Stimulated activated naive CD8-positive, alpha-beta T cell treated with anti-CD3 and anti-CD28 coated beads, Interleukin-15, Interleukin-2, amounts not matched to agents 100 ng/mL and 50 ng/mL, for 24 hours (primary cell): Measurements from ENCODE around the gene CLASRP.

ENCODE experiments used
- H3K27ac Mint-ChIP-seq: one replicate; pipeline ENCODE4 v1.8.0; 2021; ENCODE audit warnings: mild to moderate bottlenecking, mixed read lengths
- H3K27me3 Mint-ChIP-seq: one replicate; pipeline ENCODE4 v1.8.0; 2021; ENCODE audit warnings: mixed read lengths
- H3K36me3 Mint-ChIP-seq: one replicate; pipeline ENCODE4 v1.8.0; 2021; ENCODE audit warnings: low read depth, mixed read lengths
- H3K4me1 Mint-ChIP-seq: one replicate; pipeline ENCODE4 v1.8.0; 2021; ENCODE audit warnings: low read depth, mixed read lengths
- H3K4me3 Mint-ChIP-seq: one replicate; pipeline ENCODE4 v1.8.0; 2021; ENCODE audit warnings: mild to moderate bottlenecking, mixed read lengths
- H3K9me3 Mint-ChIP-seq: one replicate; pipeline ENCODE4 v1.8.0; 2021; ENCODE audit warnings: mixed read lengths

The CLASRP gene

DNA sequence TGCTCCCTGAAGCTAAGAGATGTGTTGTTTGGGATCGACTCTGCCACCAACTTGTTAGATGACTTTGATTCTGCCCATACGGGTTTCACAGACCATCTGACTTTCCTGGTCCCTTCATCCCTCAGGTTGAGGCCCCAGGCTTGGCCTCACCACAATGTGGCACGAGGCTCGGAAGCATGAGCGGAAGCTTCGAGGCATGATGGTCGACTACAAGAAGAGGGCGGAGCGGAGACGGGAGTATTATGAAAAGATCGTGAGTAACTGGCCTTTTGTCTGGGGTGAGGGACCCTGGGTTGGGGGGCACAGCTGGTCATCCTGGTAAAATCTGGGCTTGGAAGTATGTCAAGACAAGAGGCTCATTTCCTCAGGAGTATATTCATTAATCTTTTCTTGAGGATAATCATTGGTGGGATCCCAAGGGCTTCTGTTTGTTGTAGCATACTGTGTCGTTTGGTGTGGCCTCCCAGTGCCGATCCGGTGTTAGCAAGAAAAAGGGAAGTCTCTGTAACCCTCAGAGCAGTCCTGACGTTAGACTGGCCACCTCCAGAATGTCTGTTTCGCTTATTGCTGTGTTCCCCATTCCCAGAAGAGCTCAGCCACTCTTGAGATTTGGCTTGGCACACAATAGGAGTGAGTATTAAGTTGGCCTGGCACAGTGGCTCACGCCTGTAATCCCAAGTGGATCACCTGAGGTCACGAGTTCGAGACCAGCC is 1.4 kb downstream of the CLASRP start:
- H3K27me3 Mint-ChIP-seq = no peaks in the 10 kb centered on the region
- peak overlapping the region; percentile 92 for H3K4me3 Mint-ChIP-seq
- H3K36me3 Mint-ChIP-seq = peaks cover 47% of the 10 kb centered on the region
- peaks cover 36% of the 10 kb centered on the region for H3K4me1 Mint-ChIP-seq
- H3K9me3 Mint-ChIP-seq = no peaks in the 10 kb centered on the region
- peak overlapping the region; percentile 91 for H3K27ac Mint-ChIP-seq

DNA sequence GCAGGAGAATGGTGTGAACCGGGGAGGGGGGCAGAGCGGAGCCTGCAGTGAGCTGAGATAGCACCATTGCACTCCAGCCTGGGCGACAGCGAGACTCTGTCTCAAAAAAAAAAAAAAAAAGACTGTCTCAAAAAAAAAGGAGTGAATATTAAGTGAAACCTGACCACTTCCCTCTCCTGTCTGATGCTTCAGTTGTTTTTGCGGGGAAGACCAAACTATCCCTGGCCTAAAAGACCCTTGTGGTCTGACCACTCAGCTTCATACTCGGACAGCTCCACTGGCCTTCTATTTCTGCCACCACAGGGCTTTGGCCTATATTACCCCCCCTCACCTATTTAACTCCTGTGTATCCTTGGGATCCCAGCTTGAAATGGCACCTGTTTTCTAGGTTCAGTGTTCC is 2.3 kb downstream of the CLASRP start:
- Mint-ChIP-seq H3K4me1 (peaks cover 45% of the 10 kb centered on the region), H3K9me3 (no peaks in the 10 kb centered on the region), H3K36me3 (peaks cover 47% of the 10 kb centered on the region), H3K4me3 (peak overlapping the region; percentile 39), H3K27ac (no peak overlapping the region), H3K27me3 (no peaks in the 10 kb centered on the region)

DNA sequence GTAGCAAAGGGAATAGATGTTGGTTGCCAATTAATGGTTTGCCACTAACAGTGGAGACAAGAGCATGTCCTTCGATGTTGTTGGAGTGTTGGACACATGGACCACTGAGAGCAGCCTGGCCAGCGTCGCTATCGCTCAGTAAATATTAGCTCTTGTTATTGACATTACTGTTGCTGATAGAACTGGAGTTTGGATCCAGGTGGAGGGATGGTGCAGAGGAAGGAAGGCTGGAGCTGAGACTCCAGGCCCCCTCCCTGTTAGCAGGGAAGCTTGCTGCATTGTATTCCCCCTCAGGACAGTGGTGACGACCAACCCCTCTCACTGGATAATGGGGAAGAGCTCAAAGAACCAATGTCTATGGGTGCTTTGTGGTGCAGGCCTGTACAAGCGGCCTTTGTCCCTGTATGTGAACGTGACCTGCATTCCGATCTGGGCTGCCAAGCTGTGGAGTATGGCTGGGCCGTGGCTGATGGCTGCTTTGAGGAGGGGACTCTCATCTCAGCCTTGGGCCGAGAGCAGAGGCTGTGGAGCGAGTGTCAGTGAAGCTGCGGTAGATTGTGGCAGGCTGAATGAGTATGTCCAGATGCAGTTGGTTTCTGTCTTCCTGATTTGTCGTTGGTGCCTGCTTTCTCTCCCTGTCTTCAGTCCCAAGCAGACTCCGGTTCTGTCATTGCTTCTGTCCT is 7.0 kb downstream of the CLASRP start:
- no peaks in the 10 kb centered on the region for H3K9me3 Mint-ChIP-seq
- H3K27ac Mint-ChIP-seq = no peak overlapping the region
- H3K36me3 Mint-ChIP-seq = peaks cover 41% of the 10 kb centered on the region
- H3K4me3 Mint-ChIP-seq = no peak overlapping the region
- H3K4me1 Mint-ChIP-seq = peaks cover 52% of the 10 kb centered on the region
- H3K27me3 Mint-ChIP-seq = no peaks in the 10 kb centered on the region

- no peak overlapping the region for H3K4me3 Mint-ChIP-seq
- H3K9me3 Mint-ChIP-seq = no peaks in the 10 kb centered on the region
- H3K36me3 Mint-ChIP-seq = peaks cover 37% of the 10 kb centered on the region
- peaks cover 52% of the 10 kb centered on the region for H3K4me1 Mint-ChIP-seq
- H3K27ac Mint-ChIP-seq = no peak overlapping the region
- no peaks in the 10 kb centered on the region for H3K27me3 Mint-ChIP-seq
These were observed 7.5 kb downstream of the CLASRP start for GRCh38 chr19:45046355-45046754.

- H3K36me3 Mint-ChIP-seq = peaks cover 32% of the 10 kb centered on the region
- H3K27me3 Mint-ChIP-seq = no peaks in the 10 kb centered on the region
- H3K27ac Mint-ChIP-seq = peak overlapping the region; percentile 83
- peaks cover 51% of the 10 kb centered on the region for H3K4me1 Mint-ChIP-seq
- H3K4me3 Mint-ChIP-seq = peak overlapping the region; percentile 20
- no peaks in the 10 kb centered on the region for H3K9me3 Mint-ChIP-seq
These were observed 8.4 kb downstream of the CLASRP start for GRCh38 chr19:45047188-45047797.

DNA sequence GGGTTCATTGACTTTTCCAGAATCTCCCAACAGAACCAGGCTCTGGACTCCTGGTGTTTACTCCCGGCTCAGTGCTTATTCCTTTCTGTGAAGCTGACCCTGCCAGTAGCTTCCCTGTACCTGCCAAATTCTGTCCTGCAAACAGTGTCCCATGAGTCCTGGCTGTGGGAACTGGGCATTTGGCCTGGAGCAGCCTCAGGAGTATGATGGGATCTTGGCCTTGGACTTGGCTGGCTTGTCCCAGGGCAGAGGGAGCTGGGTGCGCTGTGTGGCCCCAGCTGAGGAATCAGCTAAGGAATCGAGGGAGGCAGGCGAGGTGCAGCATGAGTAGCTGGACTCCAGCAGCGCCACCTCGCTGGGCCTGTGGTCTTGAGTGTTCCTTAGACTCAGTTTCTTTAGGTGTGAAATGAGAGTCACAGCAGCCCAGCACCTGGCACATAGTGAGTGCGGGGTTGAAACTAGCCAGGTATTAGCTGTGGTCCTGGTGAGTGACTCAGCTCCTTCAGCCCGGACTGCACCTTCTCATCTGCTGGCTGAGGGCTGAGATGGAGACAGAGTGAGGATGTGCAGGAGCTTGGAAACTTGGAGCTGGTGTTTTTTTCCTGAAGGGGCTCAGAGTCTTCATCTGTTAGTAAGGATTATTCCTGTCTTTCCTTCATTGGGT is 10.4 kb downstream of the CLASRP start:
- no peak overlapping the region for H3K4me3 Mint-ChIP-seq

DNA sequence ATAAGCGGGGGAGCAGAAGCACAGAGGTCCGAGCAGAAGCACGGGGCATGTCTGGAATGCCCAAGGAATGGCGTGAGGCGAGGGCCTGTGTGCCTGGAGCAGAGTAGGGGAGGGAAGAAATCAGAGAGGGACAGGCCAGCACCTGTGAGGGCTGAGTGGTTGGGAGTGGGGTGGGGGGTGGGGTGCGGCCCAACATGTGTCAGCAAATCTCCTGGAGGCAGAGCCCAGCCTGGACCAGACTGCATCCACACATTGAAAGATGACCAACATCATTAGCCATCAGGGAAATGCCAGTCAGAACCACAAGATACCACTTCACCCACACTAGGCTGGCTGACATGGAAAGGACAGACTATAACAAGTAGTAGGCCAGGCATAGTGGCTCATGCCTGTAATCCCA is 11.2 kb downstream of the CLASRP start:
- peaks cover 51% of the 10 kb centered on the region for H3K4me1 Mint-ChIP-seq

More for the DNA sequence above, 10.4 kb downstream of the CLASRP start:
- Mint-ChIP-seq H3K36me3 (peaks cover 40% of the 10 kb centered on the region), H3K27me3 (no peaks in the 10 kb centered on the region), H3K4me1 (peaks cover 51% of the 10 kb centered on the region), H3K27ac (peak overlapping the region; percentile 32), H3K9me3 (no peaks in the 10 kb centered on the region)

GRCh38 chr19:45051929-45052579 is 13.2 kb downstream of the CLASRP start:
- no peaks in the 10 kb centered on the region for H3K9me3 Mint-ChIP-seq
- no peaks in the 10 kb centered on the region for H3K27me3 Mint-ChIP-seq
- peaks cover 26% of the 10 kb centered on the region for H3K36me3 Mint-ChIP-seq
- H3K27ac Mint-ChIP-seq = peak overlapping the region; percentile 28
- peaks cover 30% of the 10 kb centered on the region for H3K4me1 Mint-ChIP-seq
- no peak overlapping the region for H3K4me3 Mint-ChIP-seq

More for the DNA sequence above, 11.2 kb downstream of the CLASRP start:
- Mint-ChIP-seq H3K4me3 (no peak overlapping the region), H3K27me3 (no peaks in the 10 kb centered on the region), H3K9me3 (no peaks in the 10 kb centered on the region), H3K27ac (peak overlapping the region; percentile 32), H3K36me3 (peaks cover 37% of the 10 kb centered on the region)

GRCh38 chr19:45056831-45057230 is 18.0 kb downstream of the CLASRP start:
- Mint-ChIP-seq H3K36me3 (peaks cover 50% of the 10 kb centered on the region), H3K27ac (no peak overlapping the region)

DNA sequence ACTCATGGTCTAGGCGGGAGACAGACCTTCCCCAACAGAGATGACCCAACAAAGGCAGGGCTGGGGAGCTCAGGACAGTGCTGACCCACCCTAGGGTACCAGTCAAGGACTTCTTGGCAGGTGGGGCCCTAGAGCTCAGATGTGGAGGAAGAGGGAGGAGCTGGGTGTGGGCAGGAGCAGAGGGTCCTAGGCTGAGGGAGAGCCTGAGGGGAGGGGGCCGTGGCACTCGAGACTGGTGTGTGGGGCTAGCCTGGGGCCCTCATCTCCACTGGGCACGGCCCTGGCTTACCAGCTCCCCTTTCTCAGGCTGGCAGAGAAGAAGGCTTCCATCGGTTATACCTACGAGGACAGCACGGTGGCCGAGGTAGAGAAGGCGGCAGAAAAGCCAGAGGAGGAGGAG is 18.6 kb downstream of the CLASRP start:
- H3K9me3 Mint-ChIP-seq = no peaks in the 10 kb centered on the region
- H3K36me3 Mint-ChIP-seq = peaks cover 47% of the 10 kb centered on the region
- H3K4me1 Mint-ChIP-seq = no peaks in the 10 kb centered on the region
- no peak overlapping the region for H3K4me3 Mint-ChIP-seq
- H3K27ac Mint-ChIP-seq = no peak overlapping the region
- H3K27me3 Mint-ChIP-seq = no peaks in the 10 kb centered on the region

More at GRCh38 chr19:45056831-45057230, 18.0 kb downstream of the CLASRP start:
- H3K9me3 Mint-ChIP-seq = no peaks in the 10 kb centered on the region
- peaks cover 4% of the 10 kb centered on the region for H3K4me1 Mint-ChIP-seq
- no peaks in the 10 kb centered on the region for H3K27me3 Mint-ChIP-seq
- no peak overlapping the region for H3K4me3 Mint-ChIP-seq

- Mint-ChIP-seq H3K27ac (no peak overlapping the region), H3K9me3 (no peaks in the 10 kb centered on the region), H3K36me3 (peaks cover 49% of the 10 kb centered on the region), H3K4me1 (no peaks in the 10 kb centered on the region), H3K4me3 (no peak overlapping the region), H3K27me3 (no peaks in the 10 kb centered on the region)
These were observed 19.8 kb downstream of the CLASRP start for GRCh38 chr19:45058622-45059159.

GRCh38 chr19:45059258-45059965 is 20.6 kb downstream of the CLASRP start:
- Mint-ChIP-seq H3K4me3 (no peak overlapping the region), H3K27ac (no peak overlapping the region), H3K4me1 (no peaks in the 10 kb centered on the region), H3K27me3 (no peaks in the 10 kb centered on the region), H3K36me3 (peaks cover 44% of the 10 kb centered on the region), H3K9me3 (no peaks in the 10 kb centered on the region)

GRCh38 chr19:45061965-45062364 is 23.1 kb downstream of the CLASRP start:
- Mint-ChIP-seq H3K4me3 (no peak overlapping the region), H3K36me3 (peaks cover 40% of the 10 kb centered on the region), H3K27me3 (no peaks in the 10 kb centered on the region), H3K27ac (no peak overlapping the region), H3K4me1 (no peaks in the 10 kb centered on the region), H3K9me3 (no peaks in the 10 kb centered on the region)
